ENCODE results near the gene HSPA12A.

HSPA12A gene

GRCh38 chr10:116785282-116785681, 42.9 kb upstream of the HSPA12A start:
- Histone ChIP-seq H3K27ac (no peak overlapping the region), H3K36me3 (no peaks in the 10 kb centered on the region), H3K27me3 (ENCODE audit: insufficient read depth, low read depth, severe bottlenecking) (no peaks in the 10 kb centered on the region), H3K4me3 (ENCODE audit: low read depth, low read length) (no peak overlapping the region), H3K9me3 (ENCODE audit: severe bottlenecking) (no peaks in the 10 kb centered on the region)
- no peak for DNase-seq
- TF ChIP-seq CTCF (IDR thresholded peaks at IDR 0.05; ENCODE audit: low read depth, low read length), result no peak

GRCh38 chr10:116784651-116785050, 42.3 kb upstream of the HSPA12A start:
- no peak overlapping the region for H3K27ac ChIP-seq
- DNase-seq, result no peak
- no peak overlapping the region for H3K4me3 ChIP-seq (ENCODE audit: low read depth, low read length)
- no peaks in the 10 kb centered on the region for H3K36me3 ChIP-seq
- no peak for TF ChIP-seq CTCF (IDR thresholded peaks at IDR 0.05; ENCODE audit: low read depth, low read length)
- no peaks in the 10 kb centered on the region for H3K27me3 ChIP-seq (ENCODE audit: insufficient read depth, low read depth, severe bottlenecking)
- H3K9me3 ChIP-seq (ENCODE audit: severe bottlenecking), result no peaks in the 10 kb centered on the region

GRCh38 chr10:116784035-116784434, 41.7 kb upstream of the HSPA12A start:
- no peaks in the 10 kb centered on the region for H3K9me3 ChIP-seq (ENCODE audit: severe bottlenecking)
- H3K27me3 ChIP-seq (ENCODE audit: insufficient read depth, low read depth, severe bottlenecking), result no peaks in the 10 kb centered on the region
- TF ChIP-seq CTCF (IDR thresholded peaks at IDR 0.05; ENCODE audit: low read depth, low read length), result no peak
- DNase-seq, result no peak
- H3K27ac ChIP-seq, result no peak overlapping the region
- H3K4me3 ChIP-seq (ENCODE audit: low read depth, low read length), result no peak overlapping the region
- no peaks in the 10 kb centered on the region for H3K36me3 ChIP-seq

- DNase-seq, result no peak
- no peak overlapping the region for H3K4me3 ChIP-seq (ENCODE audit: low read depth, low read length)
- no peaks in the 10 kb centered on the region for H3K27me3 ChIP-seq (ENCODE audit: insufficient read depth, low read depth, severe bottlenecking)
- no peaks in the 10 kb centered on the region for H3K9me3 ChIP-seq (ENCODE audit: severe bottlenecking)
- no peak for TF ChIP-seq CTCF (IDR thresholded peaks at IDR 0.05; ENCODE audit: low read depth, low read length)
- H3K36me3 ChIP-seq, result no peaks in the 10 kb centered on the region
- H3K27ac ChIP-seq, result no peak overlapping the region
Observed at GRCh38 chr10:116783011-116783655, 40.8 kb upstream of the HSPA12A start.

GRCh38 chr10:116781370-116781884, 39.1 kb upstream of the HSPA12A start:
- no peak for TF ChIP-seq CTCF (IDR thresholded peaks at IDR 0.05; ENCODE audit: low read depth, low read length)

GRCh38 chr10:116780691-116781205, 38.4 kb upstream of the HSPA12A start:
- no peak for DNase-seq
- no peaks in the 10 kb centered on the region for H3K36me3 ChIP-seq
- H3K27ac ChIP-seq, result no peak overlapping the region
- no peaks in the 10 kb centered on the region for H3K27me3 ChIP-seq (ENCODE audit: insufficient read depth, low read depth, severe bottlenecking)
- H3K9me3 ChIP-seq (ENCODE audit: severe bottlenecking), result no peaks in the 10 kb centered on the region
- TF ChIP-seq CTCF (IDR thresholded peaks at IDR 0.05; ENCODE audit: low read depth, low read length), result no peak
- H3K4me3 ChIP-seq (ENCODE audit: low read depth, low read length), result no peak overlapping the region

More at GRCh38 chr10:116781370-116781884, 39.1 kb upstream of the HSPA12A start:
- no peak for DNase-seq
- no peak overlapping the region for H3K27ac ChIP-seq
- no peak overlapping the region for H3K4me3 ChIP-seq (ENCODE audit: low read depth, low read length)
- no peaks in the 10 kb centered on the region for H3K9me3 ChIP-seq (ENCODE audit: severe bottlenecking)
- no peaks in the 10 kb centered on the region for H3K36me3 ChIP-seq
- no peaks in the 10 kb centered on the region for H3K27me3 ChIP-seq (ENCODE audit: insufficient read depth, low read depth, severe bottlenecking)
